H1 (cell line): ENCODE data around the gene E2F2. TPM values are rescaled to one million over a fixed set of nuclear protein-coding genes. Genes with fewer than 3 reads are reported as not detected.

ENCODE experiments used
- CTCF ChIA-PET: fragments of 300-600 bp; sonication (Branson Sonifier 250); formaldehyde crosslinking; loops from one replicate; lab custom pipeline; 2021; ENCODE audit not compliant: partially characterized antibody; lab: Charles Lee
- POLR2A ChIA-PET: fragments of 300-600 bp; sonication (Branson Sonifier 250); formaldehyde crosslinking; loops from one replicate; lab custom pipeline; 2021; ENCODE audit warnings: inconsistent platforms; ENCODE audit not compliant: partially characterized antibody; lab: Charles Lee
- DNase-seq, 2 experiments: peaks; one replicate each; pipeline versions ENCODE4 v3.0.0 to v3.0.0-alpha.2; 2010 to 2022; ENCODE audit warnings: low spot score in 2 of 2, low read depth in 1 of 2, mixed read lengths in 1 of 2
- FAIRE-seq: peaks from 2 replicates; lab custom pipeline; 2011; peaks lifted over from hg19 to GRCh38; lab: Jason Lieb, UNC
- H2AFZ ChIP-seq: 2 replicates; pipeline ENCODE4 v1.8.1; 2012; ENCODE audit warnings: low read length, inconsistent platforms
- H2AK5ac ChIP-seq: 2 replicates; pipeline ENCODE4 v1.6.1; 2013; ENCODE audit warnings: low read depth, low read length
- H2BK120ac ChIP-seq: replicated peaks from 2 replicates; pipeline ENCODE3; 2013; ENCODE audit warnings: low read depth, low read length, inconsistent platforms
- H2BK12ac ChIP-seq: 2 replicates; pipeline ENCODE4 v1.6.1; 2013; ENCODE audit warnings: low read depth, low read length
- H2BK15ac ChIP-seq: 2 replicates; pipeline ENCODE4 v1.6.1; 2013; ENCODE audit warnings: low read length
- H2BK20ac ChIP-seq: 2 replicates; pipeline ENCODE4 v1.6.1; 2013; ENCODE audit warnings: low read length
- H2BK5ac ChIP-seq: 2 replicates; pipeline ENCODE4 v1.6.1; 2013; ENCODE audit warnings: low read depth, low read length
- H3K14ac ChIP-seq: 2 replicates; pipeline ENCODE4 v1.6.1; 2013; ENCODE audit warnings: inconsistent platforms; ENCODE audit not compliant: insufficient read length
- H3K18ac ChIP-seq: 2 replicates; pipeline ENCODE4 v1.6.1; 2013; ENCODE audit warnings: low read length; ENCODE audit errors: extremely low read depth
- H3K23ac ChIP-seq: 2 replicates; pipeline ENCODE4 v1.6.1; 2013; ENCODE audit warnings: inconsistent platforms; ENCODE audit not compliant: insufficient read length
- H3K23me2 ChIP-seq: 2 replicates; pipeline ENCODE4 v1.6.1; 2013; ENCODE audit warnings: low read depth, low read length
- H3K27ac ChIP-seq: 2 replicates; pipeline ENCODE4 v1.6.1; 2011; ENCODE audit warnings: low read depth, low read length, inconsistent platforms
- H3K27me3 ChIP-seq, 4 experiments: replicated peaks in 1 of 4; 1 replicate in 1 of 4; 2 replicates in 3 of 4; pipeline versions ENCODE4 v1.6.1 to v1.8.1; 2011 to 2013; ENCODE audit warnings: low read length in 3 of 4, mild to moderate bottlenecking in 3 of 4, inconsistent platforms in 2 of 4, mixed read lengths in 2 of 4, moderate library complexity in 1 of 4; ENCODE audit not compliant: control insufficient read depth in 3 of 4, insufficient read depth in 3 of 4; ENCODE audit errors: extremely low read depth in 1 of 4
- H3K36me3 ChIP-seq, 4 experiments: 2 replicates each; pipeline versions ENCODE4 v1.6.1 to v1.8.1; 2011 to 2013; ENCODE audit warnings: mild to moderate bottlenecking in 4 of 4, low read length in 3 of 4, moderate library complexity in 2 of 4, control low read depth in 1 of 4, inconsistent platforms in 1 of 4; ENCODE audit not compliant: insufficient read depth in 4 of 4, control insufficient read depth in 2 of 4
- H3K4ac ChIP-seq: replicated peaks from 2 replicates; pipeline ENCODE3; 2013; ENCODE audit warnings: low read length, low read depth, mixed read lengths, inconsistent platforms; ENCODE audit not compliant: insufficient read length
- H3K4me1 ChIP-seq, 4 experiments: replicated peaks in 1 of 4; 1 replicate in 1 of 4; 2 replicates in 3 of 4; pipeline versions ENCODE4 v1.6.1 to v1.8.1; 2011 to 2013; ENCODE audit warnings: low read length in 3 of 4, inconsistent platforms in 2 of 4, mixed read lengths in 1 of 4; ENCODE audit not compliant: insufficient read depth in 4 of 4, control insufficient read depth in 3 of 4
- H3K4me2 ChIP-seq, 2 experiments: 2 replicates each; pipeline versions ENCODE4 v1.6.1 to v1.8.1; 2011 to 2013; ENCODE audit warnings: low read depth in 2 of 2, low read length in 2 of 2, control low read depth in 1 of 2, inconsistent platforms in 1 of 2, mild to moderate bottlenecking in 1 of 2; ENCODE audit not compliant: insufficient read depth in 1 of 2
- H3K4me3 ChIP-seq, 4 experiments: fragments of 200-600, 300-600 bp in 1 of 4; sonication (generic), shearing (Covaris generic), sonication (Bioruptor Twin) in 1 of 4; 2 replicates each; pipeline versions ENCODE4 v1.5.1 to v1.8.1; 2011 to 2016; ENCODE audit warnings: low read length in 4 of 4, low read depth in 3 of 4, control low read depth in 2 of 4, inconsistent platforms in 2 of 4, mild to moderate bottlenecking in 2 of 4, mixed read lengths in 1 of 4, moderate library complexity in 1 of 4; ENCODE audit not compliant: insufficient read depth in 2 of 4; ENCODE audit errors: extremely low read depth in 1 of 4
- H3K56ac ChIP-seq: replicated peaks from 2 replicates; pipeline ENCODE3; 2013; ENCODE audit warnings: low read depth, mild to moderate bottlenecking, mixed read lengths, low read length, inconsistent platforms; ENCODE audit not compliant: insufficient read length
- H3K79me1 ChIP-seq: 2 replicates; pipeline ENCODE4 v1.6.1; 2013; ENCODE audit warnings: low read depth, low read length, control low read depth
- H3K79me2 ChIP-seq, 2 experiments: 2 replicates each; pipeline versions ENCODE4 v1.6.1 to v1.8.1; 2012 to 2013; ENCODE audit warnings: low read length in 2 of 2, mild to moderate bottlenecking in 2 of 2, inconsistent platforms in 1 of 2; ENCODE audit not compliant: insufficient read depth in 2 of 2, control insufficient read depth in 1 of 2
- H3K9ac ChIP-seq, 4 experiments: replicated peaks in 1 of 4; 1 replicate in 1 of 4; 2 replicates in 3 of 4; pipeline versions ENCODE4 v1.6.1 to v1.8.1; 2011 to 2013; ENCODE audit warnings: low read depth in 3 of 4, low read length in 3 of 4, control low read depth in 2 of 4, mild to moderate bottlenecking in 2 of 4, moderate library complexity in 2 of 4, inconsistent platforms in 1 of 4; ENCODE audit errors: extremely low read depth in 1 of 4
- H3K9me3 ChIP-seq, 2 experiments: 2 replicates each; pipeline versions ENCODE4 v1.6.1 to v1.8.1; 2012 to 2013; ENCODE audit warnings: mild to moderate bottlenecking in 2 of 2, moderate library complexity in 2 of 2, control low read depth in 1 of 2, inconsistent platforms in 1 of 2, low read depth in 1 of 2, low read length in 1 of 2, mixed read lengths in 1 of 2; ENCODE audit not compliant: insufficient read depth in 2 of 2
- H4K20me1 ChIP-seq, 2 experiments: replicated peaks in 1 of 2; 2 replicates each; pipeline versions ENCODE3 to v1.8.1; 2011 to 2013; ENCODE audit warnings: inconsistent platforms in 2 of 2, low read length in 2 of 2, mild to moderate bottlenecking in 1 of 2; ENCODE audit not compliant: insufficient read depth in 2 of 2, control insufficient read depth in 1 of 2
- H4K5ac ChIP-seq: 2 replicates; pipeline ENCODE4 v1.6.1; 2013; ENCODE audit warnings: low read length, low read depth, mixed read lengths, inconsistent platforms; ENCODE audit not compliant: insufficient read length
- H4K8ac ChIP-seq: 2 replicates; pipeline ENCODE4 v1.8.0; 2013; ENCODE audit warnings: mild to moderate bottlenecking, moderate library complexity, low read length, inconsistent platforms; ENCODE audit not compliant: insufficient read depth; ENCODE audit errors: extremely low read depth
- H4K91ac ChIP-seq: replicated peaks from 2 replicates; pipeline ENCODE3; 2013; ENCODE audit warnings: low read length, mixed read lengths, inconsistent platforms; ENCODE audit not compliant: insufficient read length
- BACH1 ChIP-seq: IDR thresholded peaks from 2 replicates; pipeline ENCODE4 v1.6.1; 2012; ENCODE audit warnings: low read length, improper control_type of control experiment
- BCL11A ChIP-seq, 2 experiments: IDR thresholded peaks; one replicate each; pipeline ENCODE4 v1.6.1; 2011; ENCODE audit warnings: low read depth in 2 of 2, low read length in 2 of 2, mild to moderate bottlenecking in 2 of 2
- EGR1 ChIP-seq: IDR thresholded peaks from 2 replicates; pipeline ENCODE4 v1.6.1; 2011; ENCODE audit warnings: low read depth, low read length, borderline replicate concordance
- EP300 ChIP-seq, 2 experiments: IDR thresholded peaks; 1 replicate in 1 of 2; 2 replicates in 1 of 2; pipeline ENCODE4 v1.6.1; 2011 to 2012; ENCODE audit warnings: low read depth in 2 of 2, low read length in 2 of 2, mild to moderate bottlenecking in 2 of 2, borderline replicate concordance in 1 of 2, inconsistent platforms in 1 of 2, moderate library complexity in 1 of 2
- KDM1A ChIP-seq: fragments of 200-600, 300-600 bp; sonication (generic); IDR thresholded peaks from 2 replicates; pipeline ENCODE4 v1.7.1; 2016; ENCODE audit warnings: mild to moderate bottlenecking, low read length, borderline replicate concordance
- POLR2A ChIP-seq, 2 experiments: IDR thresholded peaks; 1 replicate in 1 of 2; 2 replicates in 1 of 2; pipeline ENCODE4 v1.6.1; 2011; ENCODE audit warnings: low read depth in 2 of 2, low read length in 2 of 2, mild to moderate bottlenecking in 2 of 2; ENCODE audit errors: control extremely low read depth in 1 of 2
- POLR2AphosphoS5 ChIP-seq: IDR thresholded peaks from 2 replicates; pipeline ENCODE4 v1.6.1; 2011; ENCODE audit warnings: low read depth, low read length
- RBBP5 ChIP-seq: IDR thresholded peaks from 2 replicates; pipeline ENCODE4 v1.7.1; 2012; ENCODE audit warnings: low read depth, mild to moderate bottlenecking, inconsistent platforms, low read length, moderate library complexity, borderline replicate concordance
- SRF ChIP-seq: IDR thresholded peaks from 2 replicates; pipeline ENCODE4 v1.6.1; 2011; ENCODE audit warnings: mild to moderate bottlenecking, low read depth, low read length, moderate library complexity
- TAF1 ChIP-seq: IDR thresholded peaks from 2 replicates; pipeline ENCODE4 v1.6.1; 2011; ENCODE audit warnings: mild to moderate bottlenecking, low read depth, low read length
- TAF7 ChIP-seq: optimal IDR thresholded peaks from 2 replicates; pipeline ENCODE3; 2011; ENCODE audit warnings: low read depth, mild to moderate bottlenecking, inconsistent platforms, low read length, moderate library complexity, borderline replicate concordance
- WGBS, 2 experiments: shearing (Covaris generic) in 1 of 2; methylation state at CpG; one replicate each; pipeline versions ENCODE4 v1.1.6 to v1.1.7; 2013 to 2015; ENCODE audit warnings: low lambda C conversion rate in 2 of 2, mixed read lengths in 2 of 2, inconsistent platforms in 1 of 2, low coverage in 1 of 2, missing lambda C conversion rate in 1 of 2; ENCODE audit not compliant: insufficient replicate concordance in 2 of 2, insufficient coverage in 1 of 2, insufficient read length in 1 of 2; ENCODE audit errors: extremely low coverage in 1 of 2, missing lambda C conversion rate in 1 of 2; 5-methylcytosine and 5-hydroxymethylcytosine counted together
- polyA plus RNA-seq, 7 experiments: library from polyadenylated mRNA; depleted of rRNA in 3 of 7; stranded (reverse) in 5 of 7; unstranded in 2 of 7; fragments of >200 nt in 5 of 7; fragments of 200-250 nt in 2 of 7; gene quantifications; 1 replicate in 5 of 7; 2 replicates in 1 of 7; 4 replicates in 1 of 7; pipeline versions ENCODE4 v1.2.1 to v1.2.3, GENCODE V29; 2011 to 2013; ENCODE audit warnings: missing spikeins in 2 of 7, mixed read lengths in 2 of 7
- total RNA-seq: library from RNA; stranded (reverse); fragmentation: NEBNext Ultra II Directional; extraction: Animal tissue kit (Norgen Biotek cat#: 25700); gene quantifications from 2 replicates; pipeline ENCODE4 v1.2.1, GENCODE V29; 2021

The E2F2 gene
- total and polyA plus RNA-seq, 2 of the 8 experiments (the other 6 are each of a cell fraction or from before 2014, with no cell fraction given), result 1.8 to 7.0 TPM

DNA sequence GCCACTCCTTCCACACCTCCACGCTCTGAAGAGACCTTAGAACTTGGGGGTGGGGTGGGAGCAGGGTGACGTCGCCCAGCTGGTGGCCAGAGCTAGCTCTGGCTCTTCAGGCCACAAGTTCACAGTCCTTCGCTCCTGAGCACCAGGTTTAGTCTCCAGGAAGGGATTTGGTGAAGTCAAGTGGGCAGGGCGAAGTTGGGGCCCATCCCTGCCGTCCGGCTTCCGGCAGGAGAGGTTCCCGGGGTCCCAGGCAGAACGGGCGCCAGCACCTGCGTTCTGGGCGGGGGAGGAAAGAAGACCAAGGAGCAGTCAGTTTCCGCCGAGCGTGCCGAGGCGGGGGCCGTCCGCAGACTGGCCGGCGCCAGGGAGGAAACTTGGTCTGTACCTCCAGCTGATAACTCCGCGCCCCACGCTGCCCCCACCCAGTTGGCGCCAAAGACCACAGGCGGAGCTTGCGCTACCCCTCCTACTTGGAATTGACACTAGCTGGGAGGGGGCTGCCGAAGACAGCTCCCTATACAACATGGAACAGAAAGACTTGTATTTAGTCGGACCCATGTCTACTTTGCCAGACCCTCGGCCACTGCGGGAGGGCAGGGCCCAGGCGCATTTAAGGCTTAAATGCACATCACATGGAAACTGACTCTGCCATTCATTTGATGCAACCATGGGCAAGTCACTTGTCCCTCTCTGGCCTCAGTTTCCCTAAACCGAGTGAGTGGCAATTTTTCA lies 27.3 kb upstream of the E2F2 start:
- Histone ChIP-seq H3K79me1 (no peaks in the 10 kb centered on the region; the same call in 1 of the 2 replicates), H3K79me2 (peaks cover 4 to 20% of the 10 kb centered on the region in 2 experiments), H2BK15ac (no peak overlapping the region), H2BK20ac (no peak overlapping the region), H3K4me1 (peaks cover 25 to 39% (median 32%) of the 10 kb centered on the region in 4 experiments), H3K4me3 (peak overlapping the region; percentile 66 to 98 (median 94)), H3K36me3 (peaks cover 0 to 19% (median 0%) of the 10 kb centered on the region in 4 experiments; a peak in 5 of 8 replicates), H4K91ac (no peak overlapping the region), H4K20me1 (peaks cover 5 to 13% of the 10 kb centered on the region in 2 experiments), H3K27me3 (peaks cover 0 to 6% (median 0%) of the 10 kb centered on the region in 4 experiments; a peak in 2 of 7 replicates), H2AFZ (no peak overlapping the region), H2BK12ac (peak overlapping the region; percentile 29; the same call in 1 of the 2 replicates), H4K5ac (no peak overlapping the region), H3K9me3 (no peaks in the 10 kb centered on the region), H2BK120ac (no peak overlapping the region), H3K23me2 (peaks cover 28% of the 10 kb centered on the region), H3K14ac (no peak overlapping the region), H4K8ac (peak overlapping the region; percentile 66; the same call in 1 of the 2 replicates), H3K4me2 (peak overlapping the region; percentile 87 to 98), H3K9ac (peak overlapping the region; percentile 63 to 80 (median 76)), H3K56ac (no peak overlapping the region), H2BK5ac (peak overlapping the region; percentile 74; the same call in 1 of the 2 replicates), H3K4ac (no peak overlapping the region), H3K18ac (peak overlapping the region; percentile 93; the same call in 1 of the 2 replicates), H3K23ac (no peak overlapping the region), H3K27ac (peak overlapping the region; percentile 39; the same call in 1 of the 2 replicates), H2AK5ac (no peak overlapping the region)
- CTCF ChIA-PET, result interaction anchor here (1.0 to 21.9 kb wide), 12 partner anchors 13 to 133 kb away, joined by 3 to 706 read pairs (median 4); partner anchors contain the start of gene RPL11
- WGBS, 2 experiments, result 2% methylated on average over 26 of the region's 34 CpGs; no CpG with 5 or more reads in 1 of the 2 experiments
- FAIRE-seq (no peak), DNase-seq (no peak)
- POLR2A ChIA-PET, result interaction anchor here (0.5 to 20.4 kb wide), 22 partner anchors 8 to 609 kb away, joined by 3 to 547 read pairs (median 5); partner anchors contain the start of genes HNRNPR and RPL11
- TF ChIP-seq POLR2AphosphoS5 (peak; percentile 46; the same call in 1 of the 2 replicates), RBBP5 (no peak), POLR2A (IDR thresholded peaks at IDR 0.05; ENCODE audit: control extremely low read depth in 1 of 2, low read depth in 2 of 2, low read length in 2 of 2) (peak in 1 of 2 experiments; percentile 63; a peak in 1 of 3 replicates), TAF1 (peak; percentile 48; the same call in 1 of the 2 replicates), BCL11A (IDR thresholded peaks at IDR 0.05; ENCODE audit: low read depth in 2 of 2, low read length in 2 of 2) (no peak), KDM1A (no peak), EGR1 (no peak), TAF7 (peak; percentile 44), BACH1 (no peak), SRF (no peak), EP300 (IDR thresholded peaks at IDR 0.05; ENCODE audit: borderline replicate concordance in 1 of 2, low read depth in 2 of 2, low read length in 2 of 2) (no peak)
